Fibroblast of lung (primary cell): ENCODE measurements around the gene GBP6. TPM values are rescaled to one million over a fixed set of nuclear protein-coding genes. Genes with fewer than 3 reads are reported as not detected.

Experiments
- DNase-seq, 2 donors: peaks; one replicate each; pipeline versions ENCODE4 v3.0.0 to v3.0.0-alpha.2; 2010; ENCODE audit warnings: low read depth in 2 of 2
- H2AFZ ChIP-seq: 2 replicates; pipeline ENCODE4 v1.5.1; 2012; ENCODE audit warnings: low read length, control low read depth, inconsistent platforms
- H3K27ac ChIP-seq: 2 replicates; pipeline ENCODE4 v1.5.1; 2011; ENCODE audit warnings: low read length, control low read depth; ENCODE audit not compliant: insufficient read depth
- H3K27me3 ChIP-seq: 2 replicates; pipeline ENCODE4 v1.5.1; 2011; ENCODE audit warnings: mild to moderate bottlenecking, low read length; ENCODE audit not compliant: control insufficient read depth, insufficient read depth
- H3K36me3 ChIP-seq: 2 replicates; pipeline ENCODE4 v1.5.1; 2011; ENCODE audit warnings: low read length; ENCODE audit not compliant: control insufficient read depth, insufficient read depth
- H3K4me1 ChIP-seq: 2 replicates; pipeline ENCODE4 v1.5.1; 2011; ENCODE audit warnings: low read length; ENCODE audit not compliant: control insufficient read depth, insufficient read depth; ENCODE audit errors: extremely low read depth
- H3K4me2 ChIP-seq: 2 replicates; pipeline ENCODE4 v1.5.1; 2011; ENCODE audit warnings: low read length, control low read depth; ENCODE audit not compliant: insufficient read depth; ENCODE audit errors: extremely low read depth
- H3K4me3 ChIP-seq, 4 experiments: fragments of 200-600 bp in 1 of 4; sonication (generic) in 1 of 4; replicated peaks in 1 of 4; 2 replicates each; pipeline ENCODE4 v1.5.1; 2011 to 2016; ENCODE audit warnings: low read length in 4 of 4, low read depth in 3 of 4, mild to moderate bottlenecking in 3 of 4, control low read depth in 2 of 4, inconsistent platforms in 1 of 4, mixed read lengths in 1 of 4; ENCODE audit not compliant: insufficient read depth in 1 of 4; ENCODE audit errors: control extremely low read depth in 1 of 4
- H3K79me2 ChIP-seq: 2 replicates; pipeline ENCODE4 v1.5.1; 2012; ENCODE audit warnings: mild to moderate bottlenecking, low read length, inconsistent platforms; ENCODE audit not compliant: control insufficient read depth, insufficient read depth
- H3K9ac ChIP-seq: 2 replicates; pipeline ENCODE4 v1.5.1; 2011; ENCODE audit warnings: mild to moderate bottlenecking, low read length, control low read depth; ENCODE audit not compliant: insufficient read depth
- H3K9me3 ChIP-seq: 2 replicates; pipeline ENCODE4 v1.5.1; 2012; ENCODE audit warnings: low read depth, low read length; ENCODE audit not compliant: control insufficient read depth, insufficient read depth
- H4K20me1 ChIP-seq: 2 replicates; pipeline ENCODE4 v1.5.1; 2011; ENCODE audit warnings: low read length; ENCODE audit not compliant: control insufficient read depth, insufficient read depth; ENCODE audit errors: extremely low read depth
- CTCF ChIP-seq, 2 donors: IDR thresholded peaks in 1 of 2; conservative IDR thresholded peaks in 1 of 2; 1 replicate in 1 of 2; 2 replicates in 1 of 2; pipeline ENCODE4 v1.5.1; 2011 to 2012; ENCODE audit warnings: low read length in 2 of 2, control low read depth in 1 of 2, inconsistent platforms in 1 of 2, low read depth in 1 of 2, mild to moderate bottlenecking in 1 of 2
- EZH2 ChIP-seq: IDR thresholded peaks from 2 replicates; pipeline ENCODE4 v1.5.1; 2012; ENCODE audit warnings: low read length, control low read depth, mild to moderate bottlenecking; ENCODE audit errors: missing control alignments
- polyA plus RNA-seq, 2 donors: library from polyadenylated mRNA; depleted of rRNA in 1 of 2; stranded (reverse) in 1 of 2; unstranded in 1 of 2; fragments of >200 nt; gene quantifications; 2 replicates each; pipeline ENCODE4 v1.2.1, GENCODE V29; 2011 to 2012; ENCODE audit warnings: missing spikeins in 1 of 2
- total RNA-seq: library from RNA; depleted of rRNA; stranded (reverse); fragments of >200 nt; gene quantifications from 2 replicates; pipeline ENCODE4 v1.2.1, GENCODE V29; 2014

GBP6 gene
- total and polyA plus RNA-seq, 2 donors (not counting 1 experiment from before 2014, with no cell fraction given): under 0.01 to 0.03 TPM

- no peak overlapping the region for H3K4me2 ChIP-seq
- TF ChIP-seq CTCF (conservative IDR thresholded peaks at IDR 0.05 in 1 of 2, IDR thresholded peaks at IDR 0.05 in 1 of 2; ENCODE audit: low read depth in 1 of 2, low read length in 2 of 2): no peak
- TF ChIP-seq EZH2: no peak
- no peak overlapping the region for H3K27ac ChIP-seq
- no peaks in the 10 kb centered on the region for H3K27me3 ChIP-seq
- DNase-seq: no peak
- no peaks in the 10 kb centered on the region for H3K36me3 ChIP-seq
- no peaks in the 10 kb centered on the region for H3K4me1 ChIP-seq
- H3K9me3 ChIP-seq: no peaks in the 10 kb centered on the region
- H3K9ac ChIP-seq: no peak overlapping the region
- no peaks in the 10 kb centered on the region for H4K20me1 ChIP-seq
- no peaks in the 10 kb centered on the region for H3K79me2 ChIP-seq
- no peak overlapping the region for H3K4me3 ChIP-seq
- H2AFZ ChIP-seq: no peak overlapping the region
These were observed 31.0 kb downstream of the GBP6 start for GRCh38 chr1:89394851-89395250.

GRCh38 chr1:89396902-89397301, 33.0 kb downstream of the GBP6 start:
- TF ChIP-seq EZH2 (no peak), CTCF (conservative IDR thresholded peaks at IDR 0.05 in 1 of 2, IDR thresholded peaks at IDR 0.05 in 1 of 2; ENCODE audit: low read depth in 1 of 2, low read length in 2 of 2) (no peak)
- H3K4me3 ChIP-seq: no peak overlapping the region
- H3K27ac ChIP-seq: no peak overlapping the region
- no peaks in the 10 kb centered on the region for H3K27me3 ChIP-seq
- H2AFZ ChIP-seq: no peak overlapping the region
- H3K79me2 ChIP-seq: no peaks in the 10 kb centered on the region
- no peaks in the 10 kb centered on the region for H3K9me3 ChIP-seq
- H3K9ac ChIP-seq: no peak overlapping the region
- no peak overlapping the region for H3K4me2 ChIP-seq
- H4K20me1 ChIP-seq: no peaks in the 10 kb centered on the region
- H3K4me1 ChIP-seq: no peaks in the 10 kb centered on the region
- no peaks in the 10 kb centered on the region for H3K36me3 ChIP-seq
- no peak for DNase-seq

GRCh38 chr1:89405275-89405929, 41.5 kb downstream of the GBP6 start:
- H3K27me3 ChIP-seq: no peaks in the 10 kb centered on the region
- no peaks in the 10 kb centered on the region for H3K79me2 ChIP-seq
- H3K9ac ChIP-seq: no peak overlapping the region
- H3K27ac ChIP-seq: no peak overlapping the region
- H2AFZ ChIP-seq: no peak overlapping the region
- H3K4me1 ChIP-seq: no peaks in the 10 kb centered on the region
- no peaks in the 10 kb centered on the region for H3K9me3 ChIP-seq
- DNase-seq: no peak
- no peak for TF ChIP-seq EZH2
- no peak for TF ChIP-seq CTCF (conservative IDR thresholded peaks at IDR 0.05 in 1 of 2, IDR thresholded peaks at IDR 0.05 in 1 of 2; ENCODE audit: low read depth in 1 of 2, low read length in 2 of 2)
- no peaks in the 10 kb centered on the region for H4K20me1 ChIP-seq
- no peak overlapping the region for H3K4me2 ChIP-seq
- no peaks in the 10 kb centered on the region for H3K36me3 ChIP-seq
- no peak overlapping the region for H3K4me3 ChIP-seq
